Loucy (cell line): Measurements from ENCODE around the gene NFATC2IP.

Experiments used
- H2AFZ ChIP-seq: fragments of 200-600 bp; sonication (generic); 2 replicates; pipeline ENCODE4 v1.6.0; 2016; ENCODE audit warnings: antibody characterized with exemption, mild to moderate bottlenecking, low read length, moderate library complexity
- H3F3A ChIP-seq: fragments of 200-600 bp; 2 replicates; pipeline ENCODE4 v1.6.0; 2016; ENCODE audit warnings: antibody characterized with exemption, low read depth, mild to moderate bottlenecking
- H3K27me3 ChIP-seq: fragments of 200-600 bp; sonication (generic); 2 replicates; pipeline ENCODE4 v1.6.1; 2014; ENCODE audit warnings: low read length, mild to moderate bottlenecking; ENCODE audit not compliant: insufficient read depth, poor library complexity, severe bottlenecking
- H3K36me3 ChIP-seq: fragments of 200-600 bp; sonication (generic); 2 replicates; pipeline ENCODE4 v1.6.1; 2016; ENCODE audit warnings: low read length; ENCODE audit not compliant: insufficient read depth
- H3K4me1 ChIP-seq: fragments of 200-600 bp; sonication (generic); 2 replicates; pipeline ENCODE4 v1.5.1; 2014; ENCODE audit warnings: low read length, mild to moderate bottlenecking; ENCODE audit not compliant: insufficient read depth, poor library complexity, severe bottlenecking
- H3K4me2 ChIP-seq: fragments of 200-600 bp; sonication (generic); 2 replicates; pipeline ENCODE4 v1.6.0; 2014; ENCODE audit warnings: antibody characterized with exemption, low read length, low read depth, mild to moderate bottlenecking; ENCODE audit not compliant: poor library complexity, severe bottlenecking
- H3K4me3 ChIP-seq: fragments of 200-600 bp; sonication (generic); 2 replicates; pipeline ENCODE4 v1.5.1; 2014; ENCODE audit warnings: low read length, mild to moderate bottlenecking, mixed read lengths; ENCODE audit not compliant: poor library complexity, severe bottlenecking
- H3K79me2 ChIP-seq: fragments of 200-600 bp; sonication (generic); 2 replicates; pipeline ENCODE4 v1.6.1; 2014; ENCODE audit warnings: low read length; ENCODE audit not compliant: insufficient read depth
- H3K9ac ChIP-seq: fragments of 200-600 bp; sonication (generic); 2 replicates; pipeline ENCODE4 v1.6.0; 2014; ENCODE audit warnings: mild to moderate bottlenecking, low read depth, low read length, moderate library complexity; ENCODE audit not compliant: poor library complexity, severe bottlenecking
- H3K9me2 ChIP-seq: fragments of 200-600 bp; sonication (generic); replicated peaks from 2 replicates; pipeline ENCODE4 v1.6.1; 2016; ENCODE audit warnings: low read depth, low read length, mixed read lengths
- H3K9me3 ChIP-seq: fragments of 200-600 bp; sonication (generic); 2 replicates; pipeline ENCODE4 v1.6.1; 2014; ENCODE audit warnings: mild to moderate bottlenecking, antibody characterized with exemption, low read length, low read depth; ENCODE audit not compliant: insufficient read depth
- H4K20me1 ChIP-seq: fragments of 200-600 bp; sonication (generic); 2 replicates; pipeline ENCODE4 v1.6.0; 2014; ENCODE audit warnings: antibody characterized with exemption, low read length, mild to moderate bottlenecking; ENCODE audit not compliant: insufficient read depth, poor library complexity, severe bottlenecking
- CTCF ChIP-seq: fragments of 200-600 bp; sonication (generic); conservative IDR thresholded peaks from 2 replicates; pipeline ENCODE4 v1.5.1; 2014; ENCODE audit warnings: mild to moderate bottlenecking, antibody characterized with exemption, low read length
- EZH2phosphoT487 ChIP-seq: fragments of 200-600 bp; IDR thresholded peaks from 2 replicates; pipeline ENCODE4 v1.6.1; 2018; ENCODE audit warnings: antibody characterized with exemption, mild to moderate bottlenecking, moderate library complexity, borderline replicate concordance

Gene NFATC2IP

GRCh38 chr16:28958216-28958615 is 7.5 kb downstream of the NFATC2IP start:
- Histone ChIP-seq H4K20me1 (peaks cover 16% of the 10 kb centered on the region), H3K9me3 (no peaks in the 10 kb centered on the region), H3K79me2 (peaks cover 31% of the 10 kb centered on the region), H3K9me2 (no peaks in the 10 kb centered on the region), H3K36me3 (peaks cover 78% of the 10 kb centered on the region), H3K4me2 (no peak overlapping the region), H3K9ac (no peak overlapping the region), H3F3A (no peaks in the 10 kb centered on the region), H3K27me3 (no peaks in the 10 kb centered on the region), H3K4me3 (no peak overlapping the region), H2AFZ (no peak overlapping the region), H3K4me1 (peaks cover 17% of the 10 kb centered on the region)
- TF ChIP-seq EZH2phosphoT487 (no peak), CTCF (no peak)

GRCh38 chr16:28958836-28959235 is 8.1 kb downstream of the NFATC2IP start:
- Histone ChIP-seq H3K4me2 (no peak overlapping the region), H3K4me3 (no peak overlapping the region), H4K20me1 (peaks cover 10% of the 10 kb centered on the region), H3K9me3 (no peaks in the 10 kb centered on the region), H3F3A (no peaks in the 10 kb centered on the region), H3K79me2 (peaks cover 25% of the 10 kb centered on the region), H3K9me2 (no peaks in the 10 kb centered on the region), H3K36me3 (peaks cover 79% of the 10 kb centered on the region), H3K9ac (no peak overlapping the region), H2AFZ (no peak overlapping the region), H3K4me1 (peaks cover 11% of the 10 kb centered on the region), H3K27me3 (no peaks in the 10 kb centered on the region)
- no peak for TF ChIP-seq CTCF
- TF ChIP-seq EZH2phosphoT487 = no peak

GRCh38 chr16:28964072-28964471 is 13.3 kb downstream of the NFATC2IP start:
- peaks cover 51% of the 10 kb centered on the region; the same call in 1 of the 2 replicates for H3K36me3 ChIP-seq

More at GRCh38 chr16:28964072-28964471, 13.3 kb downstream of the NFATC2IP start:
- H3K79me2 ChIP-seq = no peaks in the 10 kb centered on the region
- H3K4me3 ChIP-seq = no peak overlapping the region
- H3K9me2 ChIP-seq = no peaks in the 10 kb centered on the region
- no peaks in the 10 kb centered on the region for H3K4me1 ChIP-seq
- TF ChIP-seq EZH2phosphoT487 = no peak
- no peak for TF ChIP-seq CTCF
- H3K9ac ChIP-seq = no peak overlapping the region
- H3F3A ChIP-seq = no peaks in the 10 kb centered on the region
- H3K4me2 ChIP-seq = no peak overlapping the region
- no peaks in the 10 kb centered on the region for H3K27me3 ChIP-seq
- no peaks in the 10 kb centered on the region for H4K20me1 ChIP-seq
- H3K9me3 ChIP-seq = no peaks in the 10 kb centered on the region
- no peak overlapping the region for H2AFZ ChIP-seq
